HepG2 (cell line): ENCODE measurements around the gene MPZ. TPM values are rescaled to one million over a fixed set of nuclear protein-coding genes. Genes with fewer than 3 reads are reported as not detected.

Experiments
- ATAC-seq: fragments of 200-7000 bp; cut with Tn5 transposase; 3 replicates; pipeline ENCODE4 v1.9.1; 2020; ENCODE audit warnings: mild to moderate bottlenecking, moderate library complexity
- Bru-seq: library from RNA; stranded (reverse); fragments of 400-500 nt; gene quantifications from one replicate; lab custom pipeline; 2021; lab: Mats Ljungman, UMichigan
- BruChase-seq, 2 experiments: library from RNA; stranded (reverse); fragments of 400-500 nt; gene quantifications; one replicate each; lab custom pipeline; 2021; lab: Mats Ljungman, UMichigan
- BruUV-seq: library from RNA; stranded (reverse); fragments of 400-500 nt; replicated peaks from 2 replicates; lab custom pipeline; 2021; lab: Mats Ljungman, UMichigan
- CTCF ChIA-PET: fragments of 300-600 bp; formaldehyde crosslinking; extraction: SDS; loops from one replicate; lab custom pipeline; 2021; ENCODE audit warnings: low total read pairs, inconsistent platforms, low intra/inter-chr PET ratio; lab: Yijun Ruan, JAX
- POLR2A ChIA-PET: fragments of 350-600 bp; sonication (Branson Sonifier 250); formaldehyde crosslinking; loops from one replicate; lab custom pipeline; 2020; ENCODE audit warnings: antibody characterized with exemption, inconsistent platforms; lab: Yijun Ruan, JAX
- DNase-seq: peaks from one replicate; pipeline ENCODE4 v3.0.0-alpha.2; 2015; ENCODE audit warnings: low spot score
- FAIRE-seq: peaks from 3 replicates; lab custom pipeline; 2011; peaks lifted over from hg19 to GRCh38; lab: Jason Lieb, UNC
- H2AFZ ChIP-seq: one replicate; pipeline ENCODE4 v1.6.1; 2011; ENCODE audit warnings: low read length, inconsistent platforms
- H3K27ac ChIP-seq: fragments of 300-600 bp; 3 replicates; pipeline ENCODE4 v1.8.0; 2011; ENCODE audit warnings: mixed run types, mild to moderate bottlenecking, mixed read lengths, low read length, inconsistent platforms; ENCODE audit not compliant: insufficient read depth; ENCODE audit errors: extremely low read length
- H3K27me3 ChIP-seq, 2 experiments: fragments of 200-600 bp in 1 of 2; 2 replicates in 1 of 2; 3 replicates in 1 of 2; pipeline versions ENCODE4 v1.6.0 to v1.8.0; 2011; ENCODE audit warnings: low read length in 2 of 2, mild to moderate bottlenecking in 2 of 2, moderate library complexity in 2 of 2, inconsistent platforms in 1 of 2; ENCODE audit not compliant: insufficient read depth in 2 of 2, control insufficient read depth in 1 of 2
- H3K36me3 ChIP-seq, 2 experiments: fragments of 200-600 bp in 1 of 2; replicated peaks in 1 of 2; 2 replicates in 1 of 2; 3 replicates in 1 of 2; pipeline versions ENCODE4 v1.5.1 to v1.8.0; 2011; ENCODE audit warnings: low read length in 2 of 2, inconsistent platforms in 1 of 2; ENCODE audit not compliant: insufficient read depth in 2 of 2, control insufficient read depth in 1 of 2
- H3K4me1 ChIP-seq: 2 replicates; pipeline ENCODE4 v1.5.1; 2012; ENCODE audit warnings: low read length, inconsistent platforms; ENCODE audit not compliant: insufficient read depth
- H3K4me2 ChIP-seq: 2 replicates; pipeline ENCODE4 v1.6.0; 2011; ENCODE audit warnings: low read depth, low read length, inconsistent platforms
- H3K4me3 ChIP-seq, 3 experiments: fragments of 200-600 bp in 1 of 3; sonication (generic), shearing (Covaris generic) in 1 of 3; replicated peaks in 1 of 3; 2 replicates each; pipeline ENCODE4 v1.5.1; 2011 to 2016; ENCODE audit warnings: low read length in 3 of 3, inconsistent platforms in 2 of 3, low read depth in 2 of 3, mild to moderate bottlenecking in 2 of 3, control low read depth in 1 of 3, mixed read lengths in 1 of 3; ENCODE audit not compliant: insufficient read depth in 1 of 3
- H3K79me2 ChIP-seq: one replicate; pipeline ENCODE4 v1.6.1; 2011; ENCODE audit warnings: low read length, inconsistent platforms; ENCODE audit not compliant: insufficient read depth
- H3K9ac ChIP-seq: 2 replicates; pipeline ENCODE4 v1.6.0; 2011; ENCODE audit warnings: mild to moderate bottlenecking, low read depth, low read length, inconsistent platforms; ENCODE audit not compliant: insufficient read depth
- H3K9me3 ChIP-seq: 2 replicates; pipeline ENCODE4 v1.5.1; 2012; ENCODE audit warnings: mild to moderate bottlenecking, low read length
- H4K20me1 ChIP-seq: 2 replicates; pipeline ENCODE4 v1.6.0; 2011; ENCODE audit warnings: inconsistent platforms, mild to moderate bottlenecking, low read length, moderate library complexity; ENCODE audit not compliant: insufficient read depth
- CREB1 ChIP-seq, 2 experiments: fragments of 450-650 bp in 1 of 2; IDR thresholded peaks; 2 replicates each; pipeline ENCODE4 v1.6.1; 2016 to 2017; ENCODE audit warnings: control low read depth in 1 of 2, mild to moderate bottlenecking in 1 of 2, missing compliant biosample characterization in 1 of 2, missing genetic modification characterization in 1 of 2
- DDIT3 ChIP-seq: sonication (generic); formaldehyde crosslinking; IDR thresholded peaks from 2 replicates; pipeline ENCODE4 v1.4.0; 2020; ENCODE audit warnings: mild to moderate bottlenecking, missing genetic modification reagents
- HDAC6 ChIP-seq: fragments of 200-600 bp; sonication (generic); IDR thresholded peaks from 2 replicates; pipeline ENCODE4 v1.7.0; 2017; ENCODE audit warnings: mild to moderate bottlenecking, antibody characterized with exemption, low read length, low read depth
- KAT7 ChIP-seq: IDR thresholded peaks from 2 replicates; pipeline ENCODE4 v1.6.1; 2018; ENCODE audit warnings: borderline replicate concordance, missing compliant biosample characterization
- PATZ1 ChIP-seq: sonication (generic); formaldehyde crosslinking; IDR thresholded peaks from 2 replicates; pipeline ENCODE4 v1.4.0; 2020; ENCODE audit warnings: missing genetic modification reagents
- POLR2G ChIP-seq: fragments of 200-400 bp; formaldehyde crosslinking; IDR thresholded peaks from 2 replicates; pipeline ENCODE4 v1.6.1; 2018; ENCODE audit warnings: mild to moderate bottlenecking, low read depth, low read length, moderate library complexity
- SOX13 ChIP-seq, 3 experiments: fragments of 450-650 bp in 1 of 3; sonication (generic) in 1 of 3; formaldehyde crosslinking in 1 of 3; IDR thresholded peaks in 2 of 3; conservative IDR thresholded peaks in 1 of 3; 2 replicates each; pipeline versions ENCODE4 v1.5.0 to v1.6.1; 2016 to 2020; ENCODE audit warnings: antibody characterized with exemption in 1 of 3, mild to moderate bottlenecking in 1 of 3, missing compliant biosample characterization in 1 of 3, missing genetic modification reagents in 1 of 3, moderate library complexity in 1 of 3
- SP5 ChIP-seq: IDR thresholded peaks from 2 replicates; pipeline ENCODE4 v1.6.1; 2016; ENCODE audit warnings: low read depth, borderline replicate concordance
- TEAD3 ChIP-seq: optimal IDR thresholded peaks from 2 replicates; pipeline ENCODE3; 2016; ENCODE audit warnings: borderline replicate concordance
- ZIK1 ChIP-seq: sonication (generic); formaldehyde crosslinking; IDR thresholded peaks from 2 replicates; pipeline ENCODE4 v1.5.0; 2020; ENCODE audit warnings: mild to moderate bottlenecking, low read depth, missing genetic modification reagents, borderline replicate concordance
- WGBS: methylation state at CpG from one replicate; pipeline ENCODE4 v1.1.6; 2017; ENCODE audit warnings: low lambda C conversion rate; 5-methylcytosine and 5-hydroxymethylcytosine counted together
- in situ Hi-C: cut with HindIII; loops from 2 replicates; pipeline ENCODE4 v1.10.0; 2017; ENCODE audit warnings: low pct_unique_long_range_greater_than_20kb; ENCODE audit not compliant: extremely low pct_ligation_motif_present
- intact Hi-C: fragments of 100-400 bp; cut with micrococcal nuclease; formaldehyde crosslinking; loops from one replicate; pipeline ENCODE4 v1.10.0; 2022; ENCODE audit not compliant: unreplicated experiment
- long read RNA-seq, 2 experiments: library from RNA in 1 of 2; library from polyadenylated mRNA in 1 of 2; stranded (forward) in 1 of 2; unstranded in 1 of 2; transcript quantifications; one replicate each; pipeline ENCODE4 v2.0.0, GENCODE V29; 2019 to 2022
- polyA minus RNA-seq, 3 experiments: library from RNA; depleted of rRNA, polyadenylated mRNA; stranded (reverse); fragments of >200 nt; gene quantifications; 2 replicates each; pipeline ENCODE4 v1.2.3, GENCODE V29; 2011; ENCODE audit warnings: low replicate concordance in 1 of 3
- polyA plus RNA-seq, 8 experiments: library from polyadenylated mRNA; depleted of rRNA in 3 of 8; stranded (reverse) in 7 of 8; unstranded in 1 of 8; fragments of >200 nt; fragmentation: Illumina TruSeq in 4 of 8; extraction: Trizol in 4 of 8; gene quantifications; 2 replicates each; pipeline versions ENCODE4 v1.2.1 to v1.2.3, GENCODE V29; 2011 to 2016; ENCODE audit warnings: low read depth in 4 of 8, missing spikeins in 1 of 8, mixed read lengths in 1 of 8; ENCODE audit not compliant: insufficient read depth in 1 of 8
- total RNA-seq, 5 experiments: library from RNA; depleted of rRNA; stranded (reverse); fragments of >200 nt; fragmentation: Illumina TruSeq; extraction: Trizol; gene quantifications; 2 replicates each; pipeline ENCODE4 v1.2.3, GENCODE V29; 2016; ENCODE audit warnings: low read depth in 1 of 5

Gene MPZ
- total RNA-seq (2016; rRNA removed; fragmentation: Illumina TruSeq; extraction: Trizol) (7.3 and 18.3 TPM in 2 replicates), polyA plus RNA-seq (2011; rRNA removed) (24.6 and 26.7 TPM in 2 replicates), polyA minus RNA-seq (2011; rRNA and poly(A)+ RNA removed; ENCODE audit: low replicate concordance) (0.94 and 16.6 TPM in 2 replicates), Bru-seq, nascent RNA (percentile 64 among the genes with signal in this experiment), BruChase-seq, experiment 1, labeled RNA remaining after a 6-hour chase (percentile 79 among the genes with signal in this experiment), BruChase-seq, experiment 2, labeled RNA remaining after a 2-hour chase (percentile 68 among the genes with signal in this experiment)
- 3.3 and 3.6 TPM in 2 replicates for total RNA-seq (2016; cell fraction: cytosol; rRNA removed; fragmentation: Illumina TruSeq; extraction: Trizol; ENCODE audit: low read depth)
- total RNA-seq (2016; cell fraction: insoluble cytoplasmic fraction; rRNA removed; fragmentation: Illumina TruSeq; extraction: Trizol), result 6.2 and 18.9 TPM in 2 replicates
- total RNA-seq (2016; cell fraction: membrane; rRNA removed; fragmentation: Illumina TruSeq; extraction: Trizol), result 6.8 and 7.5 TPM in 2 replicates
- total RNA-seq (2016; cell fraction: nucleus; rRNA removed; fragmentation: Illumina TruSeq; extraction: Trizol), result 17.3 and 17.7 TPM in 2 replicates
- polyA plus RNA-seq (2011; cell fraction: cytosol; rRNA removed), result 25.7 and 26.7 TPM in 2 replicates
- polyA plus RNA-seq (2011; cell fraction: nucleus; rRNA removed), result 23.6 and 24.3 TPM in 2 replicates
- polyA plus RNA-seq (2012), result 12.7 and 16.3 TPM in 2 replicates
- 3.8 and 3.9 TPM in 2 replicates for polyA plus RNA-seq (2016; cell fraction: cytosol; fragmentation: Illumina TruSeq; extraction: Trizol; ENCODE audit: low read depth)
- polyA plus RNA-seq (2016; cell fraction: insoluble cytoplasmic fraction; fragmentation: Illumina TruSeq; extraction: Trizol; ENCODE audit: low read depth), result 7.7 and 9.4 TPM in 2 replicates
- 7.1 and 7.5 TPM in 2 replicates for polyA plus RNA-seq (2016; cell fraction: membrane; fragmentation: Illumina TruSeq; extraction: Trizol; ENCODE audit: low read depth)
- polyA plus RNA-seq (2016; cell fraction: nucleus; fragmentation: Illumina TruSeq; extraction: Trizol; ENCODE audit: insufficient read depth, low read depth), result 35.3 and 35.6 TPM in 2 replicates
- polyA minus RNA-seq (2011; cell fraction: cytosol; rRNA and poly(A)+ RNA removed), result 7.5 and 8.2 TPM in 2 replicates
- 5.5 and 7.5 TPM in 2 replicates for polyA minus RNA-seq (2011; cell fraction: nucleus; rRNA and poly(A)+ RNA removed)
- long read RNA-seq, experiment 1, partial matches to known transcripts, result 0 of 3 reads
- long read RNA-seq, experiment 1, other reads (novel, unspliced or antisense), result 1 of 3 reads
- long read RNA-seq, experiment 2, transcript MPZ-206 (6 exons, 1,955 nt), result major isoform, 19 of 43 reads
- long read RNA-seq, experiment 2, partial matches to known transcripts, result 4 of 43 reads
- long read RNA-seq, experiment 2, other reads (novel, unspliced or antisense), result 18 of 43 reads

- no peak within 1 kb of the TSS for H3K27ac ChIP-seq
- H3K79me2 ChIP-seq, result peaks cover 5% of the 10 kb centered on the region
- CTCF ChIA-PET, result no interaction called here
- POLR2A ChIA-PET, result interaction anchor here (1.5 kb wide), 1 partner anchor 86 kb away, joined by 4 read pairs; the partner anchor contains the start of gene APOA2
- FAIRE-seq, result no peak
- H3K9ac ChIP-seq, result peak within 1 kb of the TSS; percentile 49; the same call in 1 of the 2 replicates
- peak within 1 kb of the TSS; percentile 7 to 55 (median 39); a peak in 5 of 6 replicates for H3K4me3 ChIP-seq
- in situ Hi-C loops (no loop called here), intact Hi-C loops (loop anchor here (5.0 kb wide), 1 partner anchor 83 kb away; the partner anchor contains the start of gene TOMM40L)
- H3K36me3 ChIP-seq, result no peaks in the 10 kb centered on the region
- WGBS, result 8% methylated on average over 2 of the region's 2 CpGs
- H4K20me1 ChIP-seq, result peaks cover under 1% of the 10 kb centered on the region; the same call in 1 of the 2 replicates
- H3K9me3 ChIP-seq, result no peaks in the 10 kb centered on the region
- BruUV-seq, result no TSS peak
- DNase-seq, result peak; percentile 46
- peaks cover 85% of the 10 kb centered on the region for H3K4me1 ChIP-seq
- no peaks in the 10 kb centered on the region; a peak in 1 of 5 replicates for H3K27me3 ChIP-seq
- H2AFZ ChIP-seq, result peak within 1 kb of the TSS; percentile 11
- H3K4me2 ChIP-seq, result peak within 1 kb of the TSS; percentile 59
- no peak for ATAC-seq
- TF ChIP-seq SOX13 (IDR thresholded peaks at IDR 0.05) (no peak), SOX13 (CRISPR knock-in tag; conservative IDR thresholded peaks at IDR 0.05 in 1 of 2, IDR thresholded peaks at IDR 0.05 in 1 of 2) (peak in 1 of 2 experiments; percentile 35; a peak in 1 of 4 replicates), TEAD3 (CRISPR knock-in tag) (peak; percentile 48), PATZ1 (CRISPR knock-in tag) (peak; percentile 85), DDIT3 (CRISPR knock-in tag) (no peak), CREB1 (IDR thresholded peaks at IDR 0.05) (no peak), CREB1 (CRISPR knock-in tag; IDR thresholded peaks at IDR 0.05) (no peak), ZIK1 (CRISPR knock-in tag) (no peak), POLR2G (no peak), KAT7 (CRISPR knock-in tag) (no peak), HDAC6 (no peak), SP5 (CRISPR knock-in tag) (no peak)
Measured at GRCh38 chr1:161309868-161310267, at the start of gene MPZ. Gene MPZ (minus strand): TSS chr1:161309968. CDS start chr1:161309905, 63 bp downstream.
